ENCODE data around the gene LCN9.
"Not testable (repeated sequence)": the region's sequence is repeated elsewhere in the genome, so short reads cannot be mapped to it uniquely, and the experiment has no call there.

The LCN9 gene

DNA sequence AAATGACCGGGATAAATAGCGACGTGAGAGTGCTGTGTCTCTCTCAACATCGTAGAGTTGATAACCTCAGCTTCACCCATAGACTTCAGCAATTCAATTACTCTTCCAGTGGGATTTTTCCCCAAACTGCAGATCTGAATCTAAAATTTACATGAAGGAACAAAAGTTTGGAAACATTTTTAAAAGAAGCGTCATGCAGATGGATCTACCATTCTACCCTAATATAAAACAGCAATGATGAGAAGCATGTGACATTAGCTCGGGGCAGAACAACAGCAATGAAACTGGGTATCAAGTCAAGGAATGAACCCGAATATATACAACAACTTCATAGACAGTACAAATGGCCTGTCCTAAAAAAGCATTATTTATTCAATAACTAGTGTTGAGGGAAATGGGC lies 42.6 kb upstream of the LCN9 start:
- Histone ChIP-seq H3K4me1 (ENCODE audit: control insufficient read depth, insufficient read depth, low read length) (no peaks in the 10 kb centered on the region), H3K9me3 (replicated peaks; ENCODE audit: low read length) (no peaks in the 10 kb centered on the region), H3K4me2 (ENCODE audit: low read length) (no peak overlapping the region), H3K27me3 (ENCODE audit: control insufficient read depth, insufficient read depth, low read length) (peaks cover 27% of the 10 kb centered on the region), H3K4me3 (ENCODE audit: low read length) (no peak overlapping the region), H3K36me3 (ENCODE audit: insufficient read depth, low read length) (no peaks in the 10 kb centered on the region), H3K9ac (ENCODE audit: low read depth, low read length) (no peak overlapping the region)

DNA sequence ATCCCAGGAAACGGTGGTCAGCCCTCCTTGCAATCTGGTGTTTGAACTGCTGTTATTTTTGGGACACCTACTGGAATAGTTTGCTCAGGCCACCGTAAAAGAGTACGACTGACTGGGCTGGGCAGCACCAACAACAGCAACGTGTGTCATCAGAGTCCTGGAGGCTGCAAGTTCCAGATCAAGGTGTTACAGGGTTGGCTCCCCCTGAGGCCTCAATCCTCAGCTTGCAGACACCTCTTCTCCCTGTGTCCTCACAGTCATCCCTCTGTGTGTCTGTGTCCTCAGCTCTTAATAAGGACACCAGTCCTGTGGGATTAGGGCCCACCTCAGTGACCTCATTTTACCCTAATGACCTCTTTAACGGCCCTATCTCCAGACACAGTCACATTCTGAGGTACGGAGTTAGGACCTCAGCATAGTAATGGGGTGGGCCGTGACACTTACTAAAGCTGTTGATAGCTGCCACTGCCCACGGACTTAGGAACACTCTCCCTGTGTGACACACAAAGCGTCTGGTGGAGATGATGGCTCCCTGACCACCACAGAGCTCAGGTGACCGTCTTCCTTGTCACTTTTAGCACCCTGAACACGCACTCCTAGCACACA lies 40.6 kb upstream of the LCN9 start:
- Histone ChIP-seq H3K9me3 (replicated peaks; ENCODE audit: low read length) (no peaks in the 10 kb centered on the region), H3K9ac (ENCODE audit: low read depth, low read length) (no peak overlapping the region), H3K4me2 (ENCODE audit: low read length) (no peak overlapping the region), H3K36me3 (ENCODE audit: insufficient read depth, low read length) (no peaks in the 10 kb centered on the region), H3K4me1 (ENCODE audit: control insufficient read depth, insufficient read depth, low read length) (no peaks in the 10 kb centered on the region), H3K27me3 (ENCODE audit: control insufficient read depth, insufficient read depth, low read length) (peaks cover 23% of the 10 kb centered on the region), H3K4me3 (ENCODE audit: low read length) (no peak overlapping the region)

DNA sequence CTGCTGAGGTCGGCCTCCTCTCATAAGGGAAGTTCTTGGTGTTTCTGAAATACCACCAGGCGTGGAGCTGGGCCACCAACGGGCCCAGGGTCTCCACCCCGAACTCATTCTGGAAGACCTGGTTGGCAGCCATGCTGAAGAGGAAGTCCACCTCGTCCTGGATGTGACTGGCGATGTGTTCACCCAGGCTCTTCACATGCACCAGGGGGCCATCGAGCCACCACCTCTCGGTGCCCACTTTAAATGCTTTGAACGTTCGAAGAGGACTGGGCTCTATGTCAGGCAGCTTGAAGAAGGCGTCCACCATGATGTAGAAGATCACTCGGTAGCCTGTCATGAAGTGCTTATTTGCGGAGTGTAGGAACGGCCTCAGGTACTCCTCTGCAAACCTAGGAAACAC lies 38.8 kb upstream of the LCN9 start:
- H3K9me3 ChIP-seq (replicated peaks; ENCODE audit: low read length) = no peaks in the 10 kb centered on the region
- no peaks in the 10 kb centered on the region for H3K36me3 ChIP-seq (ENCODE audit: insufficient read depth, low read length)
- H3K27me3 ChIP-seq (ENCODE audit: control insufficient read depth, insufficient read depth, low read length) = peaks cover 23% of the 10 kb centered on the region
- no peak overlapping the region for H3K9ac ChIP-seq (ENCODE audit: low read depth, low read length)
- H3K4me3 ChIP-seq (ENCODE audit: low read length) = no peak overlapping the region
- no peak overlapping the region for H3K4me2 ChIP-seq (ENCODE audit: low read length)
- no peaks in the 10 kb centered on the region for H3K4me1 ChIP-seq (ENCODE audit: control insufficient read depth, insufficient read depth, low read length)

DNA sequence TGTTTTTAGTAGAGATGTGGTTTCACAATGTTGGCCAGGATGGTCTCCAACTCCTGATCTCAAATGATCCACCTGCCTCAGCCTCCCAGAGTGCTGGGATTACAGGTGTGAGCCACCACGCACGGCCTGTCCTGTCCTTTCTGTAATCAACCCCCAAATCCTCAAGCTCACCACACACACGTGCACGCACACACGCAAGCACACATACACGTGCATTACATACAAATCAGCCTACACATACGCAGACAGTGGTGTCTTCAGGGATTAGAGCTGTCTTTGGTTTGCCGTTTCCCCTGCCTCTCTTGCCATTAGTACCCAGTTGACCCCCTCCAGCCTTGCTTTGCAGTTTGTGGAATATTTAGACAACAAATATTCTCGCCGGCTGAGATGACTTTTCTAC lies 30.3 kb upstream of the LCN9 start:
- Histone ChIP-seq H3K9me3 (replicated peaks; ENCODE audit: low read length) (no peaks in the 10 kb centered on the region), H3K4me1 (ENCODE audit: control insufficient read depth, insufficient read depth, low read length) (no peaks in the 10 kb centered on the region), H3K9ac (ENCODE audit: low read depth, low read length) (no peak overlapping the region), H3K4me2 (ENCODE audit: low read length) (no peak overlapping the region), H3K4me3 (ENCODE audit: low read length) (no peak overlapping the region), H3K36me3 (ENCODE audit: insufficient read depth, low read length) (no peaks in the 10 kb centered on the region), H3K27me3 (ENCODE audit: control insufficient read depth, insufficient read depth, low read length) (peaks cover 11% of the 10 kb centered on the region)

DNA sequence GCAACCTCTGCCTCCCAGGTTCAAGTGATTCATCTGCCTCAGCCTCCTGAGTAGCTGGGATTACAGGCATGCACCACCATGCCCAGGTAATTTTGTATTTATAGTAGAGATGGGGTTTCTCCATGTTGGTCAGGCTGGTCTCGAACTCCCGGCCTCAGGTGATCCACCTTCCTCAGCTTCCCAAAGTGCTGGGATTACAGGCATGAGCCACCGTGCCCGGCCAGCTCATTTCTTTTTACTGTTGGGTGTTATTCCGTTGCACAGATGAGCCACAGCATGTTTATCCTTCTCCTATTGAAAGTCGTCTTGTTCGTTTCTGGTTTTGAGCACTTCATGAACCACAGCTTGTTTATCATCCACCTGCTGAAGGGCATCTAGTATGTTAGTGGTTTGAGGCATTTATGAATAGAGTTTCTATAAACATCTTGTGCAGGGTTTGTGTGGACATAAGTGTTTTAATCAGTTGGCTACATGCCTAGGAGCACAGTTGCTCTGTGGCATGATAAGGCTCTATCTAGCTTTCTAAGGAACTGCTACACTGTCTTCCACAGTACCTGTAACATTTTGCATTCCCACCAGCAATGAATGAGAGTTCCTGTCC lies 26.1 kb upstream of the LCN9 start:
- H3K4me1 ChIP-seq (ENCODE audit: control insufficient read depth, insufficient read depth, low read length); H3K36me3 ChIP-seq (ENCODE audit: insufficient read depth, low read length); H3K27me3 ChIP-seq (ENCODE audit: control insufficient read depth, insufficient read depth, low read length); H3K9ac ChIP-seq (ENCODE audit: low read depth, low read length); H3K4me3 ChIP-seq (ENCODE audit: low read length); H3K9me3 ChIP-seq (replicated peaks; ENCODE audit: low read length); H3K4me2 ChIP-seq (ENCODE audit: low read length): not testable (repeated sequence)

DNA sequence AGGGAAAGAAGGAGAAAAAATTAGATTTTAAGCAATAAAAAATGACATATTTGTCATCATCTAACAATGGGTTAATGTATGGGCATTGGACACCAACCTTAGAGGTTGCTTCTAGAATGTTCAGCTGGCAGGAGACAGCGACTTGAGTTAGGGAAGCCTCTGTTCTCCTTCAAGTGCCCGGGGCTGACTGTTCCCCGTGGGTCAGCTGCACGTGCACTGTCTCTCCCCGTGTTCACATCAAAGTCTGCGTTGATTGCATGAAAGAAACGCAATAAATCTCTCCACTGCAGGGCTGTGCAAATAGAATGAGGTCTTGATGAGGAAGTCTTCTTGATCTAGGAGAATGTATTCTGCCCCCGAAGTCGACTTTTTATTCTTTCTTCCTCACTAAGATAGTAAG lies 23.9 kb upstream of the LCN9 start, which contains the start of gene GLT6D1:
Gene GLT6D1 (minus strand): TSS at position 345 of the 400 bp plus-strand sequence. CDS start 353 bp downstream, outside the sequence.
- Histone ChIP-seq H3K9ac (ENCODE audit: low read depth, low read length) (no peak within 1 kb of the TSS), H3K4me1 (ENCODE audit: control insufficient read depth, insufficient read depth, low read length) (no peaks in the 10 kb centered on the region), H3K4me3 (ENCODE audit: low read length) (no peak within 1 kb of the TSS), H3K4me2 (ENCODE audit: low read length) (no peak within 1 kb of the TSS), H3K36me3 (ENCODE audit: insufficient read depth, low read length) (no peaks in the 10 kb centered on the region), H3K27me3 (ENCODE audit: control insufficient read depth, insufficient read depth, low read length) (peaks cover 7% of the 10 kb centered on the region), H3K9me3 (replicated peaks; ENCODE audit: low read length) (no peaks in the 10 kb centered on the region)

DNA sequence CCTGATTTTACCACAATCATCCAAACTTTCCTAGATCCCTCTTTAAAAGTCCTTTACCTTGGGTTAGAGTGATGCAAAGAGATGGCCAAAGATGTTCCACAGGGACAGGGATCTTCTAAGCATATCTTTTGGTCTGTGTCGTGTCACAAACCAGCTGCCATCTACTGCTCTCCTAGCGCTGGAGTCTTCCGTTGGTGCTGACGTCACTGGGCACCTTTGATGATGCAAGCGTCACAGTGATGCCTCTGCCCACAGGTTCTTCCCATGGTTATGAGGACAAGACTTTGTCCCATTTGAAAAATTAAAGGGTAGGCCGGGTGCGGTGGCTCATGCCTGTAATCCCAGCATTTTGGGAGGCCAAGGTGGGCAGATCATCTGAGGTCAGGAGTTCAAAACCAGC lies 22.1 kb upstream of the LCN9 start:
- Histone ChIP-seq H3K4me1 (ENCODE audit: control insufficient read depth, insufficient read depth, low read length) (no peaks in the 10 kb centered on the region), H3K9me3 (replicated peaks; ENCODE audit: low read length) (peaks cover 4% of the 10 kb centered on the region), H3K4me3 (ENCODE audit: low read length) (no peak overlapping the region), H3K36me3 (ENCODE audit: insufficient read depth, low read length) (no peaks in the 10 kb centered on the region), H3K4me2 (ENCODE audit: low read length) (no peak overlapping the region), H3K27me3 (ENCODE audit: control insufficient read depth, insufficient read depth, low read length) (no peaks in the 10 kb centered on the region), H3K9ac (ENCODE audit: low read depth, low read length) (no peak overlapping the region)

DNA sequence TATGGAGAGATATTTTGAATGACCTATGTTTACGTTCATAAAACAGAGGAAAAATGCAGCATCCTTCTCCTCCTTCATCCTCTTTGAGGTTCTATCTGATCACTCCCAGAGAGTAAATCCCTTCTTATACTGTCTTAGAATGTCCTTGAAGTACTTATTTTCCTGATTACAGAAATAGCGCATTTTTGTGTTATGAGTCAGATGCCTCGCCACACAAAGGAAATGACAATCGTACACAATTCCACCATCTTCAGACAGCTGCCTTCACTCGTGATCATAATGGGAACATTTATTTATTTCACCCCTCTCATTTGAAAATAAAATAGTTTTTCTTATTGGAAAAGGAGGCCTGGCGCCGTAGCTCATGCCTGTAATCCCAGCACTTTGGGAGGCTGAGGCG lies 21.4 kb upstream of the LCN9 start:
- H3K4me3 ChIP-seq (ENCODE audit: low read length) = no peak overlapping the region
- H3K9me3 ChIP-seq (replicated peaks; ENCODE audit: low read length) = peaks cover 4% of the 10 kb centered on the region
- no peak overlapping the region for H3K9ac ChIP-seq (ENCODE audit: low read depth, low read length)
- H3K36me3 ChIP-seq (ENCODE audit: insufficient read depth, low read length) = no peaks in the 10 kb centered on the region
- H3K4me1 ChIP-seq (ENCODE audit: control insufficient read depth, insufficient read depth, low read length) = no peaks in the 10 kb centered on the region
- no peak overlapping the region for H3K4me2 ChIP-seq (ENCODE audit: low read length)
- H3K27me3 ChIP-seq (ENCODE audit: control insufficient read depth, insufficient read depth, low read length) = no peaks in the 10 kb centered on the region

DNA sequence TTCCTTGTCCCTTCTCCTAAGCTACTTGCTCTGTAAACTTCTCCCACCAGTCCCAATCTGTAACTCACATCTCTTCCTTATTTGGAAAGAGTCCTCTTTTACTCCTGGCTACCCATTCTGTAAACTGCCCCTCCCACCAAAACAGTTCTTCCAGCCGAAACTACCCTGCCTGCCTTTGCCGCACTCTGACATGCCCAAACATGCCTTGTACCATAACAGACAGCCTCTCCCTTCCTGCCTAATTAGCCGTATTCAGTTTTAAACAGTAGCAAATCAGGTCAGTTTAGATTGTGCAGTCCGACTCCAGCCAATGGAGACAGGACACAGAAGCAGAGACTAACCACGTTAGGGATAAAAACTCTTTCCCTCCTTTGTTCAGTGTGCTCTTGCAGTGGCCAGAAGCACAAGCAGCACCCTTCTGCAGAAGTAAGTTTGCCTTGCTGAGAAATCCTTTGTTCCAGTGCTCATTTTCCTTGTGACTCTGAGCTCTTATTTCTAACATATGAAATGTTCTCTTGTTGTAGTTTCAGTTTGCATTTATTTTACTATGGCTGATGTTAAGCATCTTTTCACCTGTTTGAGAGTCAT lies 18.4 kb upstream of the LCN9 start:
- Histone ChIP-seq H3K36me3 (ENCODE audit: insufficient read depth, low read length) (no peaks in the 10 kb centered on the region), H3K4me1 (ENCODE audit: control insufficient read depth, insufficient read depth, low read length) (no peaks in the 10 kb centered on the region), H3K4me3 (ENCODE audit: low read length) (no peak overlapping the region), H3K9me3 (replicated peaks; ENCODE audit: low read length) (peaks cover 9% of the 10 kb centered on the region), H3K9ac (ENCODE audit: low read depth, low read length) (no peak overlapping the region), H3K4me2 (ENCODE audit: low read length) (no peak overlapping the region), H3K27me3 (ENCODE audit: control insufficient read depth, insufficient read depth, low read length) (no peaks in the 10 kb centered on the region)

DNA sequence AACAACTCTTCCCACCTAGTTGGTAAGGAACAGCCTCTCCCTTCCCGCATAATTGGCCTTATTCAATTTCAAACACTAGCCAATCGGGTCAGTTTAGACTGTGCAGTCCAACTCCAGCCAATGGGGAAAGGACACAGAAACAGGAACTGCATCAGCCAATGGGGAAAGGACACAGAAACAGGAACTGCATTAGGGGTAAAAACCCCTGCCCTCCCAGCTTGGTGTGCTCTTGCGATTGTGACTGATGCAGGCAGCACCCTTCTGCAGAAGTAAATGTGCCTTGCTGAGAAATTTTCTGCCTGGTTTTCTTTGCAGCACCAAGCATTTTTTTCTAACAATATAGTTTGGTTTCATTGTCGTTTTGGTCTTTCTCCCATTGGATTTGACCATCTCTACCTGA lies 15.2 kb upstream of the LCN9 start:
- Histone ChIP-seq H3K9me3 (replicated peaks; ENCODE audit: low read length) (peaks cover 9% of the 10 kb centered on the region), H3K36me3 (ENCODE audit: insufficient read depth, low read length) (no peaks in the 10 kb centered on the region), H3K27me3 (ENCODE audit: control insufficient read depth, insufficient read depth, low read length) (no peaks in the 10 kb centered on the region), H3K9ac (ENCODE audit: low read depth, low read length) (no peak overlapping the region), H3K4me1 (ENCODE audit: control insufficient read depth, insufficient read depth, low read length) (no peaks in the 10 kb centered on the region), H3K4me3 (ENCODE audit: low read length) (no peak overlapping the region), H3K4me2 (ENCODE audit: low read length) (no peak overlapping the region)

DNA sequence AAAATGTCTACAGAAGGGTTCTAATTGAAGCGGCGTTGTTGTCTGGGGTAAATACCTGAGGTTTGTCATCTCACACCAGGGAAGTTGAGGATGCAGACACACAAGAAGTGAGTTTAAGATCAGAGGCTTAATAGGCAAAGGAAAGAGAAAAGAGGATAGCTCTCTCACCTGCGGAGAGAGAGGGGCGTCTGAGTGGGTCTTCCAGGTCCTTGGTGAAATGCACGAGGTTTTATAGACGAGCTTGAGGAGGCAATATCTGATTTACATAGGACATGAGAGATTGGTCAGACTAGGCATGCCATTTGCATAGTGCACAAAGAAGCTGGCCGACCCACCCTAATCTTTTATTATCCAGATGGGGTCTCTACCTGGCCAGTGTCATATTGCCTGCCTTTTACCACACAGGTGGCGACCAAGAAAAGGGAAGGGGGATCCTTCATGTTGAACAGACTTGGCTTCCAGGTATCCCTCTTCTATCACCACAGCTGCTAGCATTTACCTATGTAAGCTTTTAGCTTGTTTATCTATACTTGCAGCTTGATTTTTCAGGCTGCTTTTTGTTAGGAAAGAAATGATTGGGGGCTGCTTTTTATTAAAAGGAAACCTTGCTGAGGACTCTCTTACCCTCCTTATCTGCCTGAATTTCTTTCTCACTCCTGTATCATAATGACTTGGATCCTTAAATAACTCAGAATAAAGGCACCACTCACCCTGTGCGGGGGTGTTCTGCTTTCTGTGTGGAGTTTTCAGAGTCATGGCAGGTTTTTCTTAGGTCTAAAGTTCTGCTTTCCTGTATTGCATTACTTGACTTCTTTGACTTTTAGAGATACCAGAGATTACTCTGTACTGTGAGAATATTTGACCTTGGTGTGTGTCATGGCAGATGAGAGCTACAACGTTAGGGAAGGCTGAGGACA lies 14.4 kb upstream of the LCN9 start:
- Histone ChIP-seq H3K36me3 (ENCODE audit: insufficient read depth, low read length) (no peaks in the 10 kb centered on the region), H3K9ac (ENCODE audit: low read depth, low read length) (no peak overlapping the region), H3K4me1 (ENCODE audit: control insufficient read depth, insufficient read depth, low read length) (no peaks in the 10 kb centered on the region), H3K27me3 (ENCODE audit: control insufficient read depth, insufficient read depth, low read length) (no peaks in the 10 kb centered on the region), H3K4me3 (ENCODE audit: low read length) (no peak overlapping the region), H3K9me3 (replicated peaks; ENCODE audit: low read length) (peaks cover 9% of the 10 kb centered on the region), H3K4me2 (ENCODE audit: low read length) (no peak overlapping the region)

Measured in skeletal muscle satellite cell (primary cell).